GM19397 (cell line): ENCODE data around the gene RNF183.
"Not testable (repeated sequence)": the region's sequence is repeated elsewhere in the genome, so short reads cannot be mapped to it uniquely, and the experiment has no call there.

Experiments used
- ATAC-seq: cut with Tn5 transposase; IDR thresholded peaks from one replicate; pipeline ENCODE4 v1.9.1; 2021; ENCODE audit warnings: mild to moderate bottlenecking, moderate library complexity; ENCODE audit not compliant: unreplicated experiment

The RNF183 gene

DNA sequence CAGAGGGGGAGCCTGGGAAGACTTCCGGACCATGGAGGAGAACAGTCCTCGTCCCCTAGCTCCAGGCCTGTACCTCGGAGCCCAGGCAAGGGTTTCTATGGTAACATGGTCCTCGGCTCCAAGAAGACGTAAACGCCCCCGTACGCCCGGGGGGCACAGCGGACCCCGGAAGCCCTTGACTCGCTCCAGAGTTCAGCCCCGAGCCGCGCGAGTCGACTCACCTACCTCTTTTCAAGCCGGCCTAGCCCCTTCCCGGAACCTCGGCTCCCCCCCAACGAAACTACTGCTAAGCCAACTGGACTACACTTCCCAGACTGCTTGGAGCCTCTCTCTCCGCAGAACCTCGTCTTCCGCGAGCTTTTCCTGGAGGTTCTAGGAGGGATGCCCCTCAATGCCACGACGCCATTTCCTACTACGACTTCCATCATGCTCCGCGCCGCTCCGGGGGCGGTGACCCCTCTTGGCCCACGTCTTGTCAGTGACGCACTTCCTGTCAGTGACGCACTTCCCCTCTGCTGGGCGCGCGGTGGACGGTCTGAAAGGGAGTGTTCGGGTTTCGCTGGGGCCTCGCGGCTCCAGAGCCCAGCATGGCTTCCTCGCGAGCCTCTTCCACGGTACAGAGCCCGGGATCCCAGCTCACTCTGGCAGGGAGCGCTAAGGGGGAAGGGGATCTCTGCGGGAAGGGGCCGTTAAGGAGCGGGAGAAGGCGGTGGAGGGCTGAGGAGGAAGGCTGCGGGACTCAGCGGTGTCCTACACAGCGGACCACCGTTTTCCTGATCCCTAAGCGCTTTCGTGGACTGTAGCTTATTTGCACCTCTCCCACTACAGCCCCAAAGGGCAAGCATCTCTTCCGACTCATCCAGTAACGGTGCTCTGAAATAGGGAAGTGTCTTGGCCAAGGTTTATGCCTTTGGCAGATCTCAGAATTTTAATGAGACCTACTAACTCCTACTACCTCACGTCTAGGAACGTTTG is 27.7 kb downstream of the RNF183 start, which contains the start of the genes CDC26 and PRPF4:
Gene CDC26 (minus strand): TSS at position 416 of the 975 bp plus-strand sequence. CDS start 3,065 bp downstream, outside the sequence.
Gene PRPF4 (plus strand): TSS at position 502 of the 975 bp plus-strand sequence. CDS start 86 bp downstream, at position 588.
- ATAC-seq = peak; percentile 99

- ATAC-seq = peak; percentile 4
These were observed 28.6 kb downstream of the RNF183 start for GRCh38 chr9:113274474-113275156.

- no peak for ATAC-seq
These were observed 33.3 kb downstream of the RNF183 start for GRCh38 chr9:113269871-113270270.

- ATAC-seq = no peak
These were observed 33.8 kb downstream of the RNF183 start for GRCh38 chr9:113269355-113269754.

DNA sequence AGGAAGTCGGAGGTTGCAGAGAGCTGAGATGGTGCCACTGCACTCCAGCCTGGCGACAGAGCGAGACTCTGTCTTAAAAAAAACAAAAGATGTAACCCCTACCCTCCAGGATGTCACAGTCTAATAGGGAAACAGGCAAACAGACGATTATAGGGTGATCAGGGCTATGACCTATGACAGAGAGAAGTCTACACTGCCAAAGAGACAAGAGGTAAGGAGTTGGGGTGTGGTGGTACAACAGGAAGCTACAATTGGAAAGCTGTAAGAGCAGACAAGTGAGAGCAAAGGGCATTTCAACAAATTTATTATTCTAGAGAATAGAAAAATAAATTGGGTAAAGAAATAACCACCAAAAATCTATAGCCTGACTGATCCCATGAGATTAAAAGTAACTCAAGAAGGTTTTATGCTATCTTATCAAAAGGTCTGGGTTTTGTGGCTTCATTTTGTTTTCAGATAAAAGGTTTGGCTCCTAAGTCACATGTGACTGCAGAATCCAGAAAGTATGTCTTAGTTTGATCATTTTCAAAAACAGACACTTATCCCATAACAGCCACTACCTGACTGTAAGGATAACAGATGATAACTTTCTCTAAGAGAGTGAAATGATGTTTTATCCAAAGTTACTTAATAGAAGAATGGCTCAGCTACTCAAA is 35.1 kb downstream of the RNF183 start:
- no peak for ATAC-seq

GRCh38 chr9:113266174-113266573 is 37.0 kb downstream of the RNF183 start:
- no peak for ATAC-seq

DNA sequence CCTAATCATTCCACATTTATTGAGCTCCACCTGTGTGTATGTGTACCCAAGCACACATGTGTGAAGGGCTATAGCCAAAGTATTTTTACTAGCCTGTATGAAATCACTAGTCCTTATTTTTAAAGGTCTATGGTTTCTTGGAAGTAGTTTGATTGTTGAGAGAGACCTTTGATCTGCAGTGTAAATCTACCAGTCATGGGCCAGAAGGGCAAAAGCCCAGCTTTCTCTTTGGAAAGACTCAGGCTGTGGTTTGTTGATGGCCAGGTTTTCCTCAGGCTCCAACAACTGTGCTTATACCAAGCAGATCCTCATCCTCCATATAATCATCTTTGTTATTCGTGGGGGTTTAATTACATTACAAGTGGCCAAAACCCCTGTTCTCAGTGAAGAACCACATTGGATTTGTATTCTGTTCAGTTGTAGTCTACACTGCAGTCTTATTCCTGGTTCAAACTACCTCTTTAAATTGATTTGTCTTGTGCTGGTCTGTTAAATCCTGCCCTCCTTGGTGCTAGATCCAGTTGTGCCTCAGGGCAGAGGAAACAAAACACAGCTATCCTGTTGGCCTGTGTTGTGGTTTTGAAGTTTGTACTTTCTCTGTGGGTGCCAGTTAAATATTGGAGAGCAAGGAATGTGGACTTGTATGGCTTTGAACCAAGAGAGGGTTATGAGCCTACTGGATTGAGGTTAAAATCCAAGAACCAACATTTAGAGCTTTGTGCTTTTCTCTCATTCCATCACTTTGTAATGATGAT is 41.1 kb downstream of the RNF183 start:
- ATAC-seq = no peak

GRCh38 chr9:113258282-113258681 is 44.9 kb downstream of the RNF183 start:
- ATAC-seq = no peak

- no peak for ATAC-seq
These were observed 45.3 kb downstream of the RNF183 start for GRCh38 chr9:113257863-113258262.

DNA sequence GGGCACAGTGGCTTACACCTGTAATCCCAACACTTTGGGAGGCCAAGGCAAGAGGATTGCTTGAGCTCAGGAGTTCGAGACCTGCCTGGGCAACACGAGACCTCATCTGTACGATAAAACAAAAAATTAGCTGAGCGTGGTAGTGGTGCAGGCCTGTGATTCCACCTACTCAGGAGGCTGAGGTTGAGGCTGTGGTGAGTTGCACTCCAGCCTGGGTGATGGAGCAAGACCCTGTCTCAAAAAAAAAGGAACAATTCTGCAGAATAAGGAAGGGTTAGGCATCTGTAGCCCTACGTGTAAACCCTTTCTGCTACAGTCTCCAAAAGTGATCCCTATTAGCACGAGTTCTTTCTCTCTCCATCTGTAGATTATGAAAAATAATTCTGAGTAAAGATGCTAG is 47.7 kb downstream of the RNF183 start:
- ATAC-seq = no peak

DNA sequence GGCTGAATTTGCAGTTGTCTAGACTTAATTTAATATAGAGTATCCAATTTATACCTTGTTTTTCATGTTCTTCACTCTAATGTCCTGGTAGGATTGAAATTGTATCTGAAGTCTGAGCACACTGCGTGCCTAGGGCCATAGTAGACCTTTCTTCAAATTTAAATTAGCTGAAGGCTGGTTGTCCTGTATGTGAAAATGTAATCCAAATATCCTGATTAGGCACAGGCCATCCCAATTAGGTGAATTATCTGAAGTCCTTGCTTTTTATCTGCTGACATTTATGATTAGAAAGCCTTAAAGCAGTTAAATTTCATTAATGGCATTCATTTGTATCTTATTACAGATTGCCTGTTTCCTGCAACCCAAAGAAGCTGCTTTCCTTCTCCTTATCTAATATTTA is 48.2 kb downstream of the RNF183 start:
- no peak for ATAC-seq

GRCh38 chr9:113250807-113251206 is 52.4 kb downstream of the RNF183 start:
- no peak for ATAC-seq

DNA sequence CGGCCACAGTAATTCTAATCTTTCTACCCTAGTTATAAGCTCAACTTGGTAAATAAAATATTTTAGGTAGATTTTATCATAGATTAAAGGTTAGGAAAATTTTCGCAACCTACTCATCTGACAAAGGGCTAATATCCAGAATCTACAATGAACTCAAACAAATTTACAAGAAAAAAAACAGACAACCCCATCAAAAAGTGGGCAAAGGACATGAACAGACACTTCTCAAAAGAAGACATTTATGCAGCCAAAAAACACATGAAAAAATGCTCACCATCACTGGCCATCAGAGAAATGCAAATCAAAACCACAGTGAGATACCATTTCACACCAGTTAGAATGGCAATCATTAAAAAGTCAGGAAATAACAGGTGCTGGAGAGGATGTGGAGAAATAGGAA is 53.5 kb downstream of the RNF183 start:
- ATAC-seq = not testable (repeated sequence)

GRCh38 chr9:113247640-113248039 is 55.5 kb downstream of the RNF183 start:
- no peak for ATAC-seq
